ENCODE measurements around the gene PHLDB3.
A peak's percentile ranks its signal among the peaks of the same experiment; 100 is the strongest.
"Not testable (repeated sequence)": the region's sequence is repeated elsewhere in the genome, so short reads cannot be mapped to it uniquely, and the experiment has no call there.

The PHLDB3 gene

GRCh38 chr19:43534816-43535761 is 30.5 kb upstream of the PHLDB3 start:
- DNase-seq (ENCODE audit: low spot score), result no peak
- peak overlapping the region; percentile 49 for H3K4me3 Mint-ChIP-seq
- peaks cover 25% of the 10 kb centered on the region for H3K36me3 Mint-ChIP-seq (ENCODE audit: low read depth)
- H3K27me3 Mint-ChIP-seq (ENCODE audit: low read depth), result no peaks in the 10 kb centered on the region
- H3K4me1 Mint-ChIP-seq (ENCODE audit: low read depth), result peaks cover 13% of the 10 kb centered on the region
- H3K9me3 Mint-ChIP-seq, result peaks cover 5% of the 10 kb centered on the region
- H3K27ac Mint-ChIP-seq, result peak overlapping the region; percentile 75

- Mint-ChIP-seq H3K4me1 (ENCODE audit: low read depth) (peaks cover 13% of the 10 kb centered on the region), H3K9me3 (peaks cover 5% of the 10 kb centered on the region), H3K27me3 (ENCODE audit: low read depth) (no peaks in the 10 kb centered on the region), H3K4me3 (peak overlapping the region; percentile 86), H3K36me3 (ENCODE audit: low read depth) (peaks cover 20% of the 10 kb centered on the region), H3K27ac (peak overlapping the region; percentile 95)
- no peak for DNase-seq (ENCODE audit: low spot score)
These were observed 29.8 kb upstream of the PHLDB3 start for GRCh38 chr19:43534305-43534815.

GRCh38 chr19:43533546-43534304 is 29.2 kb upstream of the PHLDB3 start:
- H3K36me3 Mint-ChIP-seq (ENCODE audit: low read depth), result peaks cover 15% of the 10 kb centered on the region
- no peaks in the 10 kb centered on the region for H3K27me3 Mint-ChIP-seq (ENCODE audit: low read depth)
- peak overlapping the region; percentile 95 for H3K27ac Mint-ChIP-seq
- H3K9me3 Mint-ChIP-seq, result no peaks in the 10 kb centered on the region
- peak; percentile 95 for DNase-seq (ENCODE audit: low spot score)
- peak overlapping the region; percentile 86 for H3K4me3 Mint-ChIP-seq
- peaks cover 13% of the 10 kb centered on the region for H3K4me1 Mint-ChIP-seq (ENCODE audit: low read depth)

GRCh38 chr19:43532962-43533545 is 28.5 kb upstream of the PHLDB3 start, which contains the start of gene ZNF575:
TSS of gene ZNF575 (plus strand) at chr19:43533188. CDS start at chr19:43534423, 1,235 bp downstream.
- peaks cover 15% of the 10 kb centered on the region for H3K4me1 Mint-ChIP-seq (ENCODE audit: low read depth)
- peak within 1 kb of the TSS; percentile 95 for H3K27ac Mint-ChIP-seq
- H3K27me3 Mint-ChIP-seq (ENCODE audit: low read depth), result no peaks in the 10 kb centered on the region
- DNase-seq (ENCODE audit: low spot score), result peak; percentile 92
- H3K9me3 Mint-ChIP-seq, result no peaks in the 10 kb centered on the region
- H3K4me3 Mint-ChIP-seq, result peak within 1 kb of the TSS; percentile 86
- H3K36me3 Mint-ChIP-seq (ENCODE audit: low read depth), result peaks cover 9% of the 10 kb centered on the region

- Mint-ChIP-seq H3K4me3 (peak overlapping the region; percentile 86), H3K27ac (peak overlapping the region; percentile 87), H3K27me3 (ENCODE audit: low read depth) (no peaks in the 10 kb centered on the region), H3K4me1 (ENCODE audit: low read depth) (peaks cover 18% of the 10 kb centered on the region), H3K36me3 (ENCODE audit: low read depth) (peaks cover 9% of the 10 kb centered on the region), H3K9me3 (no peaks in the 10 kb centered on the region)
- no peak for DNase-seq (ENCODE audit: low spot score)
These were observed 28.0 kb upstream of the PHLDB3 start for GRCh38 chr19:43532571-43532961.

- peaks cover 2% of the 10 kb centered on the region for H3K36me3 Mint-ChIP-seq (ENCODE audit: low read depth)
- H3K27ac Mint-ChIP-seq, result peak overlapping the region; percentile 55
- peak overlapping the region; percentile 51 for H3K4me3 Mint-ChIP-seq
- DNase-seq (ENCODE audit: low spot score), result peak; percentile 27
- H3K27me3 Mint-ChIP-seq (ENCODE audit: low read depth), result no peaks in the 10 kb centered on the region
- H3K4me1 Mint-ChIP-seq (ENCODE audit: low read depth), result peaks cover 30% of the 10 kb centered on the region
- H3K9me3 Mint-ChIP-seq, result no peaks in the 10 kb centered on the region
These were observed 23.5 kb upstream of the PHLDB3 start for GRCh38 chr19:43527860-43528622.

- peak within 1 kb of the TSS; percentile 69 for H3K27ac Mint-ChIP-seq
- no peaks in the 10 kb centered on the region for H3K9me3 Mint-ChIP-seq
- H3K4me1 Mint-ChIP-seq (ENCODE audit: low read depth), result peaks cover 26% of the 10 kb centered on the region
- H3K36me3 Mint-ChIP-seq (ENCODE audit: low read depth), result peaks cover 6% of the 10 kb centered on the region
- peak; percentile 82 for DNase-seq (ENCODE audit: low spot score)
- peak within 1 kb of the TSS; percentile 78 for H3K4me3 Mint-ChIP-seq
- H3K27me3 Mint-ChIP-seq (ENCODE audit: low read depth), result no peaks in the 10 kb centered on the region
These were observed 22.6 kb upstream of the PHLDB3 start, which contains the start of gene ETHE1 for GRCh38 chr19:43526884-43527859. TSS of gene ETHE1 (minus strand) at chr19:43527201. CDS start at chr19:43527177, 24 bp downstream.

- peaks cover 6% of the 10 kb centered on the region for H3K36me3 Mint-ChIP-seq (ENCODE audit: low read depth)
- H3K27me3 Mint-ChIP-seq (ENCODE audit: low read depth), result no peaks in the 10 kb centered on the region
- DNase-seq (ENCODE audit: low spot score), result no peak
- H3K4me3 Mint-ChIP-seq, result peak overlapping the region; percentile 78
- peak overlapping the region; percentile 69 for H3K27ac Mint-ChIP-seq
- no peaks in the 10 kb centered on the region for H3K9me3 Mint-ChIP-seq
- H3K4me1 Mint-ChIP-seq (ENCODE audit: low read depth), result peaks cover 26% of the 10 kb centered on the region
These were observed 21.6 kb upstream of the PHLDB3 start for GRCh38 chr19:43525836-43526771.

- DNase-seq (ENCODE audit: low spot score), result peak; percentile 37
- Mint-ChIP-seq H3K4me3 (peak overlapping the region; percentile 78), H3K4me1 (ENCODE audit: low read depth) (peaks cover 26% of the 10 kb centered on the region), H3K9me3 (no peaks in the 10 kb centered on the region), H3K27me3 (ENCODE audit: low read depth) (no peaks in the 10 kb centered on the region), H3K27ac (peak overlapping the region; percentile 69), H3K36me3 (ENCODE audit: low read depth) (peaks cover 6% of the 10 kb centered on the region)
These were observed 20.6 kb upstream of the PHLDB3 start for GRCh38 chr19:43524922-43525835.

- not testable (repeated sequence) for H3K36me3 Mint-ChIP-seq (ENCODE audit: low read depth); DNase-seq (ENCODE audit: low spot score); H3K4me3 Mint-ChIP-seq; H3K27ac Mint-ChIP-seq; H3K9me3 Mint-ChIP-seq; H3K27me3 Mint-ChIP-seq (ENCODE audit: low read depth)
- H3K4me1 Mint-ChIP-seq (ENCODE audit: low read depth), result peaks cover 30% of the 10 kb centered on the region
These were observed 19.1 kb upstream of the PHLDB3 start for GRCh38 chr19:43523696-43524095.

GRCh38 chr19:43522929-43523328 is 18.4 kb upstream of the PHLDB3 start:
- H3K4me3 Mint-ChIP-seq, result no peak overlapping the region
- no peaks in the 10 kb centered on the region for H3K9me3 Mint-ChIP-seq
- peaks cover 11% of the 10 kb centered on the region for H3K36me3 Mint-ChIP-seq (ENCODE audit: low read depth)
- H3K27me3 Mint-ChIP-seq (ENCODE audit: low read depth), result no peaks in the 10 kb centered on the region
- no peak overlapping the region for H3K27ac Mint-ChIP-seq
- no peak for DNase-seq (ENCODE audit: low spot score)
- peaks cover 30% of the 10 kb centered on the region for H3K4me1 Mint-ChIP-seq (ENCODE audit: low read depth)

Measured in T-helper 2 cell treated with Interferon-gamma antibody and Interleukin-4, amounts not matched to agents 5 μg/mL and 100 μg/mL, for 36 hours (primary cell).